HL-60 (cell line): ENCODE measurements around the gene TMEM87B.

Source experiments
- DNase-seq, 2 experiments: peaks; one replicate each; pipeline ENCODE4 v3.0.0-alpha.2; 2010 to 2020; ENCODE audit warnings: low read depth in 1 of 2, low spot score in 1 of 2
- H3K27ac ChIP-seq: fragments of 250-450 bp; sonication (Bioruptor Pico); replicated peaks from 2 replicates; pipeline ENCODE4 v1.5.1; 2020; ENCODE audit warnings: mild to moderate bottlenecking, moderate library complexity
- H3K27me3 ChIP-seq: fragments of 250-450 bp; sonication (Bioruptor Pico); 2 replicates; pipeline ENCODE4 v1.5.1; 2021; ENCODE audit warnings: mild to moderate bottlenecking, moderate library complexity; ENCODE audit not compliant: insufficient read depth, poor library complexity, severe bottlenecking
- H3K4me3 ChIP-seq: replicated peaks from 2 replicates; pipeline ENCODE4 v1.5.1; 2011; ENCODE audit warnings: mild to moderate bottlenecking, control low read depth, low read length; ENCODE audit not compliant: insufficient read depth
- GABPA ChIP-seq: IDR thresholded peaks from 2 replicates; pipeline ENCODE4 v1.6.1; 2012; ENCODE audit warnings: low read depth
- POLR2AphosphoS5 ChIP-seq: IDR thresholded peaks from 2 replicates; pipeline ENCODE4 v1.6.1; 2012; ENCODE audit warnings: low read depth
- SPI1 ChIP-seq: IDR thresholded peaks from 2 replicates; pipeline ENCODE4 v1.6.1; 2012; ENCODE audit warnings: low read depth, mild to moderate bottlenecking, borderline replicate concordance
- TF ChIP-seq, protein P1 (sequence below): IDR thresholded peaks from one replicate; pipeline ENCODE4 v1.5.1; 2011; ENCODE audit warnings: low read length, control low read depth, inconsistent platforms; ENCODE audit not compliant: insufficient read depth
- TF ChIP-seq, protein P2 (sequence below): IDR thresholded peaks from 2 replicates; pipeline ENCODE4 v1.6.1; 2012; ENCODE audit warnings: low read depth; ENCODE audit not compliant: insufficient replicate concordance

The TMEM87B gene

DNA sequence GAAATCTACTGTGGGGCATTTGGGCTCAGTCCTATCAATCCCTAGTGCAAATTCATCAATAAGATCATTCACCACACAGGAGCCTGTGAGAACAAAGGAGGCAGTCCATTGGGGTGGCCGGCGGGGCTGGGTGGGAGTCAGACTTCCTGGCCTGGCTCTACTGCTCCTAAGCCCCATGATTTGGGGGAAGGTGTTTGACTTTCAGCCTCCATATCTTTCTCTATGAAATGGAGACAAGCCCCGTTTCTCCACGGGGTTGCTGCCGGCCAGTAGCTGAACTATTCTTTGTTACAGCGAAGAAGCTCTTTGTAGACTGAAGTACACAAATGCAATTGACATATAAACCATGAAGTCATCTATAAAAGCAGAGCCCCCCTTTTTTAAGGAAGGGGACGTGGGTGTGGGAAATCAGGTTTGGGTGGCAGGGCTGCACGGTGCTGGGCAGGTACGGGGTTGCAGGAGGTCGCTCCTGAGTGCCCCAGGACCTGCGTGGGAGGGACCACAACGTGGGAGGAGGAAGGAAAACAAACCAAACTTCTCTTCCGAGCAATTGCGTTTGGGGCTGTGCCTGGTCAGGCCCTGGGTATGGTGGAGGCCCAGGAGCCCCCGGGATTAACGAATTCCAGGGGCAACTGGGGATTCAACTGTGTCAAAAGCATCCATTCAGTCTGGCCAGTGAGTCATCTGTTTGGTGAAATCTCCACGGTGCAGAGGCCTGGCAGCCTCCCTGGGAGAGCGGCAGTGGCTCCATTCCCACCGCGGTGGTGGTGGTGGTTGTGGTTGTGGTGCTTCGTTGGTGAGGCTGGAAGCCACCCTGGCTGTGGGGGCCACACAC is 101.3 kb downstream of the TMEM87B start:
- TF ChIP-seq GABPA (no peak), SPI1 (no peak)
- TF ChIP-seq, protein P1, sequence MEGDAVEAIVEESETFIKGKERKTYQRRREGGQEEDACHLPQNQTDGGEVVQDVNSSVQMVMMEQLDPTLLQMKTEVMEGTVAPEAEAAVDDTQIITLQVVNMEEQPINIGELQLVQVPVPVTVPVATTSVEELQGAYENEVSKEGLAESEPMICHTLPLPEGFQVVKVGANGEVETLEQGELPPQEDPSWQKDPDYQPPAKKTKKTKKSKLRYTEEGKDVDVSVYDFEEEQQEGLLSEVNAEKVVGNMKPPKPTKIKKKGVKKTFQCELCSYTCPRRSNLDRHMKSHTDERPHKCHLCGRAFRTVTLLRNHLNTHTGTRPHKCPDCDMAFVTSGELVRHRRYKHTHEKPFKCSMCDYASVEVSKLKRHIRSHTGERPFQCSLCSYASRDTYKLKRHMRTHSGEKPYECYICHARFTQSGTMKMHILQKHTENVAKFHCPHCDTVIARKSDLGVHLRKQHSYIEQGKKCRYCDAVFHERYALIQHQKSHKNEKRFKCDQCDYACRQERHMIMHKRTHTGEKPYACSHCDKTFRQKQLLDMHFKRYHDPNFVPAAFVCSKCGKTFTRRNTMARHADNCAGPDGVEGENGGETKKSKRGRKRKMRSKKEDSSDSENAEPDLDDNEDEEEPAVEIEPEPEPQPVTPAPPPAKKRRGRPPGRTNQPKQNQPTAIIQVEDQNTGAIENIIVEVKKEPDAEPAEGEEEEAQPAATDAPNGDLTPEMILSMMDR, result no peak
- TF ChIP-seq, protein P2, sequence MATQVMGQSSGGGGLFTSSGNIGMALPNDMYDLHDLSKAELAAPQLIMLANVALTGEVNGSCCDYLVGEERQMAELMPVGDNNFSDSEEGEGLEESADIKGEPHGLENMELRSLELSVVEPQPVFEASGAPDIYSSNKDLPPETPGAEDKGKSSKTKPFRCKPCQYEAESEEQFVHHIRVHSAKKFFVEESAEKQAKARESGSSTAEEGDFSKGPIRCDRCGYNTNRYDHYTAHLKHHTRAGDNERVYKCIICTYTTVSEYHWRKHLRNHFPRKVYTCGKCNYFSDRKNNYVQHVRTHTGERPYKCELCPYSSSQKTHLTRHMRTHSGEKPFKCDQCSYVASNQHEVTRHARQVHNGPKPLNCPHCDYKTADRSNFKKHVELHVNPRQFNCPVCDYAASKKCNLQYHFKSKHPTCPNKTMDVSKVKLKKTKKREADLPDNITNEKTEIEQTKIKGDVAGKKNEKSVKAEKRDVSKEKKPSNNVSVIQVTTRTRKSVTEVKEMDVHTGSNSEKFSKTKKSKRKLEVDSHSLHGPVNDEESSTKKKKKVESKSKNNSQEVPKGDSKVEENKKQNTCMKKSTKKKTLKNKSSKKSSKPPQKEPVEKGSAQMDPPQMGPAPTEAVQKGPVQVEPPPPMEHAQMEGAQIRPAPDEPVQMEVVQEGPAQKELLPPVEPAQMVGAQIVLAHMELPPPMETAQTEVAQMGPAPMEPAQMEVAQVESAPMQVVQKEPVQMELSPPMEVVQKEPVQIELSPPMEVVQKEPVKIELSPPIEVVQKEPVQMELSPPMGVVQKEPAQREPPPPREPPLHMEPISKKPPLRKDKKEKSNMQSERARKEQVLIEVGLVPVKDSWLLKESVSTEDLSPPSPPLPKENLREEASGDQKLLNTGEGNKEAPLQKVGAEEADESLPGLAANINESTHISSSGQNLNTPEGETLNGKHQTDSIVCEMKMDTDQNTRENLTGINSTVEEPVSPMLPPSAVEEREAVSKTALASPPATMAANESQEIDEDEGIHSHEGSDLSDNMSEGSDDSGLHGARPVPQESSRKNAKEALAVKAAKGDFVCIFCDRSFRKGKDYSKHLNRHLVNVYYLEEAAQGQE, result no peak
- no peaks in the 10 kb centered on the region for H3K27me3 ChIP-seq
- no peak overlapping the region for H3K27ac ChIP-seq
- DNase-seq, result no peak
- no peak overlapping the region for H3K4me3 ChIP-seq

DNA sequence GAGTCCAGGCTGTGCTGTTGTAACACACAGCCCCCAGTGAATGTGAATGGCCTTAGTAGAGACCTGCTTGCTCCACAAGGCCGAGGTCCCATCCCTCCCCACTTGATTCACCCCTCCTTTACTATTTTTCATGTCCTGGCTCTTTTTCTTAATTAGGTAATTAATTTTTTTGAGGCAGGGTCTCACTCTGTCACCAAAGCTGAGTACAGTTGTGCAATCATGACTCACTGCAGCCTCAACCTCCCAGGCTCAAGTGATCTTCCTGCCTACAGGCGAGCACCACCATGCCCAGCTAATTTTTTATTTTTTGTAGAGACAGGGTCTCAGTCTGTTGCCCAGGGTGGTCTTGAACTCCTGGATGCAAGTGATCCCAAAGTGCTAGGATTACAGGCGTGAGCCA is 102.4 kb downstream of the TMEM87B start:
- H3K27ac ChIP-seq, result no peak overlapping the region
- TF ChIP-seq POLR2AphosphoS5, result no peak
- no peak for TF ChIP-seq GABPA
- TF ChIP-seq, protein P1, result no peak
- TF ChIP-seq SPI1, result no peak
- TF ChIP-seq, protein P2, result no peak
- H3K4me3 ChIP-seq, result no peak overlapping the region
- H3K27me3 ChIP-seq, result no peaks in the 10 kb centered on the region
- no peak for DNase-seq

DNA sequence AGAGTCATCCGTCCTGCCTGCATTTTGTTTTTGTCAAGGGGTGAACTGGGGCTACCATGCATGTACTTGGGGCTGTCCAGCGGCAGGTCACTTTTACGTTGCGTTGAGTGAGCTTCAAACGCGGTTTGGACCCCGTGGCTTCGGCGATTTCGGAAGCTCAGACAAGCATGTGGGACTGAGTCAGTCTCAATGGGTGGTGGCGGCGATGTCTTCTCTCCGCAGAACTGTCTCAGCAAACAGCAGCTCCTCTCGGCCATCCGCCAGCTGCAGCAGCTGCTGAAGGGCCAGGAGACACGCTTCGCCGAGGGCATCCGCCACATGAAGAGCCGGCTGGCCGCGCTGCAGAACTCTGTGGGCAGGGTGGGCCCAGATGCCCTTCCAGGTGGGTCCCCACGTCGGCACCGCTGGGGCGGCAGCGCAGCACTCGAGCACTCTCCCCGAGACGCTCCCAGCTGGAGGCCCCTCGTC is 104.4 kb downstream of the TMEM87B start:
- no peak for TF ChIP-seq SPI1
- TF ChIP-seq, protein P1, result no peak
- TF ChIP-seq GABPA, result no peak
- TF ChIP-seq, protein P2, result no peak
- no peak for TF ChIP-seq POLR2AphosphoS5
- Histone ChIP-seq H3K4me3 (no peak overlapping the region), H3K27me3 (no peaks in the 10 kb centered on the region), H3K27ac (no peak overlapping the region)
- no peak for DNase-seq
